K562 (cell line): ENCODE data around the gene PCP2. TPM values are rescaled to one million over a fixed set of nuclear protein-coding genes. Genes with fewer than 3 reads are reported as not detected.

Experiments
- CBX3 ChIP-seq, 2 experiments: IDR thresholded peaks; 1 replicate in 1 of 2; 2 replicates in 1 of 2; pipeline ENCODE4 v1.6.1; 2012; ENCODE audit warnings: inconsistent platforms in 2 of 2, low read length in 2 of 2, borderline replicate concordance in 1 of 2, control low read depth in 1 of 2
- CTCF ChIP-seq, 3 experiments: IDR thresholded peaks in 2 of 3; conservative IDR thresholded peaks in 1 of 3; 2 replicates each; pipeline ENCODE4 v1.5.1; 2011 to 2012; ENCODE audit warnings: low read length in 3 of 3, mild to moderate bottlenecking in 3 of 3, control low read depth in 2 of 3, improper control_type of control experiment in 1 of 3, inconsistent platforms in 1 of 3, low read depth in 1 of 3, mixed read lengths in 1 of 3, moderate library complexity in 1 of 3; ENCODE audit not compliant: insufficient read depth in 2 of 3
- ESRRB ChIP-seq: fragments of 250-450 bp; sonication (Bioruptor Pico); IDR thresholded peaks from 2 replicates; pipeline ENCODE4 v1.5.0; 2020; ENCODE audit warnings: mild to moderate bottlenecking, moderate library complexity, borderline replicate concordance
- FOXO4 ChIP-seq: fragments of 450-650 bp; formaldehyde crosslinking; IDR thresholded peaks from 2 replicates; pipeline ENCODE4 v1.4.0; 2020; ENCODE audit warnings: mild to moderate bottlenecking, moderate library complexity
- HES1 ChIP-seq: fragments of 450-650 bp; IDR thresholded peaks from 2 replicates; pipeline ENCODE4 v1.6.1; 2016; ENCODE audit warnings: low read depth, mild to moderate bottlenecking, moderate library complexity
- HOXB6 ChIP-seq: fragments of 250-450 bp; sonication (Bioruptor Pico); IDR thresholded peaks from 2 replicates; pipeline ENCODE4 v1.5.1; 2022; ENCODE audit warnings: mild to moderate bottlenecking, borderline replicate concordance
- MXD1 ChIP-seq: fragments of 250-450 bp; sonication (Bioruptor Pico); IDR thresholded peaks from 2 replicates; pipeline ENCODE4 v1.8.0; 2021; ENCODE audit warnings: borderline replicate concordance, mild to moderate bottlenecking, moderate library complexity; ENCODE audit not compliant: poor library complexity, severe bottlenecking
- PCBP1 ChIP-seq: fragments of 200-400 bp; formaldehyde crosslinking; IDR thresholded peaks from 2 replicates; pipeline ENCODE4 v1.6.1; 2018; ENCODE audit warnings: mild to moderate bottlenecking, low read depth, low read length; ENCODE audit not compliant: poor library complexity, severe bottlenecking
- POLR2AphosphoS5 ChIP-seq: IDR thresholded peaks from 2 replicates; pipeline ENCODE4 v1.6.1; 2011; ENCODE audit warnings: mild to moderate bottlenecking, low read depth, low read length, moderate library complexity; ENCODE audit not compliant: control insufficient read depth, insufficient read depth
- RBFOX2 ChIP-seq: fragments of 200-400 bp; formaldehyde crosslinking; IDR thresholded peaks from 2 replicates; pipeline ENCODE4 v1.6.1; 2017; ENCODE audit warnings: low read depth, mild to moderate bottlenecking, low read length, moderate library complexity
- TBL1XR1 ChIP-seq, 2 experiments: IDR thresholded peaks; 2 replicates each; pipeline ENCODE4 v1.6.1; 2012; ENCODE audit warnings: improper control_type of control experiment in 2 of 2, low read length in 2 of 2, mild to moderate bottlenecking in 1 of 2
- TRIM24 ChIP-seq, 2 experiments: fragments of 450-650 bp; IDR thresholded peaks; 2 replicates each; pipeline ENCODE4 v1.6.1; 2016
- ZNF407 ChIP-seq: fragments of 450-650 bp; IDR thresholded peaks from 2 replicates; pipeline ENCODE4 v1.6.1; 2016; ENCODE audit warnings: low read depth
- polyA plus RNA-seq, 8 experiments: library from polyadenylated mRNA; depleted of rRNA in 4 of 8; stranded (reverse) in 5 of 8; unstranded in 3 of 8; fragments of >200 nt; fragmentation: Nextera tagmentation in 2 of 8; fragmentation: Illumina TruSeq in 1 of 8; extraction: Ambion mirVana in 2 of 8; extraction: Trizol in 1 of 8; gene quantifications; 2 replicates each; pipeline versions ENCODE4 v1.2.1 to v1.2.3, GENCODE V29; 2011 to 2014; ENCODE audit warnings: inconsistent platforms in 1 of 8, missing spikeins in 1 of 8
- total RNA-seq, 7 experiments: library from RNA; depleted of rRNA in 6 of 7; stranded (reverse); fragments of >200 nt in 6 of 7; fragmentation: Illumina TruSeq in 2 of 7; extraction: Trizol in 2 of 7; gene quantifications; 2 replicates each; pipeline versions ENCODE4 v1.2.1 to v1.2.3, GENCODE V29; 2011 to 2021; ENCODE audit warnings: low replicate concordance in 1 of 7

Gene PCP2
- total and polyA plus RNA-seq, 9 of the 15 experiments (the other 6 are each of a cell fraction or from before 2014, with no cell fraction given), result 0.17 to 1.3 (median 0.49) TPM; not detected in 3

GRCh38 chr19:7629347-7630054, 4.0 kb downstream of the PCP2 start, which contains the start of the genes PET100 and XAB2 (continued):
- TF ChIP-seq ESRRB, result no peak
- TF ChIP-seq CBX3 (IDR thresholded peaks at IDR 0.05; ENCODE audit: borderline replicate concordance in 1 of 2, low read length in 2 of 2), result peak in 1 of 2 experiments; percentile 74; a peak in 2 of 3 replicates
- peak; percentile 59 for TF ChIP-seq POLR2AphosphoS5
- no peak for TF ChIP-seq HES1
- no peak for TF ChIP-seq CTCF (IDR thresholded peaks at IDR 0.05 in 2 of 3, conservative IDR thresholded peaks at IDR 0.05 in 1 of 3; ENCODE audit: insufficient read depth in 2 of 3, low read depth in 1 of 3, low read length in 3 of 3)
- TF ChIP-seq PCBP1, result no peak
- TF ChIP-seq FOXO4 (CRISPR knock-in tag), result no peak
- TF ChIP-seq RBFOX2, result peak; percentile 88
- no peak for TF ChIP-seq MXD1 (CRISPR knock-in tag)
- TF ChIP-seq TBL1XR1 (IDR thresholded peaks at IDR 0.05; ENCODE audit: low read length in 2 of 2), result peak; percentile 61 to 72; a peak in 2 of 4 replicates
- no peak for TF ChIP-seq TRIM24 (IDR thresholded peaks at IDR 0.05)
- TF ChIP-seq HOXB6 (CRISPR knock-in tag), result no peak
- TF ChIP-seq ZNF407, result no peak
